Stimulated activated CD4-positive, alpha-beta T cell treated with anti-CD3 and anti-CD28 coated beads, TNF-alpha, amount 100 ng/mL, for 48 hours (primary cell): ENCODE results near the gene SYNDIG1.
"Not testable (repeated sequence)": the region's sequence is repeated elsewhere in the genome, so short reads cannot be mapped to it uniquely, and the experiment has no call there.

Experiments used
- DNase-seq, 3 donors: peaks; one replicate each; pipeline ENCODE4 v3.0.0-alpha.2; 2020; ENCODE audit warnings: low read depth in 3 of 3

Gene SYNDIG1

DNA sequence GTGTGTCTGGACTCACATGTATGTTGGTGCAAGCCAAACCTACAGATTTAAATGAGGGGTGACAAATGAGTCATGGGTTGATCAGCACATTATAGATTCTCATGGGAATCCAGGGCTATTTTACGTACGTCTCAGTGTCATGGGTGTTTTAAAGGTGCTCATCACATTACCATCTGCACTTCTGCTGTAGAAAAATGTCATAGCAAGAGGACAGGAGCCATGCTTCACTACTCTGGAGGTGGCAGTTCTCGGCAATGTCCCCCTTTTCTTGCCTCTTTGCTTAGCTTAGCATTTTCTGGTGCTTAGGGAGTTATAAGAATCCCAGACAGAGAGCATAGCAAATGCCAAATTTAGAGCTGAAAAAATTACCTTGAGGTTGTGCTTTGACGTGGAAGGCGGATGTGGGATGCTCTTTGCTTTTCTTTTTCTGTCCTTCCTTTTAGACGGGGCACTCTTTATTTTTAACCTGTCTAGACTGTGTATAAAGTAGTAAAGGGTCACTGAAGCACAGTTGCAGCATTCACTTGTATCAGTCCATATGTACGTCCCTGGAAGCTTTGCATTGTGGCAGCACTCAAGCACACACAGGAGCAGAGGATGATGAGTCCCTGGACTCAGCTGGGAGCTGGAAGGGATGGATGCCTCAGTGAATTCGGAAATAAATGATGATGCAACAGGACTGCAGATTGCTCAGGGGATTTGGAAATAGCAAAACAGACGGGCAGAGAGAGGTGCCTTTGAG is 139.7 kb downstream of the SYNDIG1 start:
- no peak for DNase-seq

DNA sequence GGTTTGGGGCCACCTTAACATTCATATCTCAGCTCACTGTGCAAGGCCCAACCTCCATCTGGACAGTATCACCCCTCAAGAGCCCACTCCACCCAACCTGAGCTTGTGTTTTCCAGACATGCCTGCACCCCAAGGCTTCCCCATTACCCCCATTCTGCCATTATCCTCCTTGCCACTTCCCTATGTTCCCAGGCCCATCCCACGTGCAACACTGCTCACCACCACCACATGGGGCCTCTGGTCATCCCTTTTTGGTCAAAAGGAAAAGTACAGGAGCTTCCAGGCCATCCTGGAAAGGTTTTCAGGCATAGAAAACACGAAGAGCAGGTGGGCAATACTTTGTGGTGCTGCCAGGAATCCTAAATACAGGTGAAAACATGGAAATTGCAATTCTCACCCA is 140.3 kb downstream of the SYNDIG1 start:
- DNase-seq = no peak

DNA sequence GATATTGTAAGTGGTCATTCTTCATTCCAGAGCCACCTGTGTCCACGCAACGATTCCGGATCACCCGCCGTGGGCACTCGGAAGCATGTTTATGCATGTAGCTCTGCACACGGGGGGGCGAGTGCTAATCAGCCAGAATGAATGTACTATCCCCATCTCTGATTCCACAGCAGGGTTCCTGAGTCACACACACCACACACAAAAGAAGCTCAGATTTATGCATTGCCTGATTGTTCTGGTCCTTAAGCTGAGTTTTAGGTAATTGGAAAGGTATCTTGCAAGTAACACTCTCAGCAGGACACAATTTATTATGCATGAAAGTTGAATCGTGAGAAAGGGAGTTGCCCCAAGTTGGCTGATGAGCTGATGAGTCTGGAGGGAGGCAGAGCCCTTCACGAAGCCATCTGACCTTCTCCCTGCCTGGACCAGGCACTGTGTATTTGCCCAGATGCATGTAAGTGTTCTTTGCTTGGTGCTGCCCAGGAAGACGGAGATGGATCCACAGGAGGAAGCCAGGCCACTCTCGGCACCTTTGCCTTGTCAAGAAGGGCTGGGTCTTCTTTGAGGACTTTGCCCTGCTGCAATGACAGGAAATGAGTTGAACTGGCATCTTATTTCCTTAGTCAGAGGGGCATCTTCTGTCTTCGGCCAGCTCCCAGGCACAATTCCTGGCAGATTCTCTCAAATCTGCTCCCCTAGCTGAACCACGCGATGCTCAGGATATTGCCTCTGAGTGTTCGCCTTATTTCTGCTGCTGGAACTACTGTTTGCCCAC is 141.1 kb downstream of the SYNDIG1 start:
- DNase-seq = no peak

DNA sequence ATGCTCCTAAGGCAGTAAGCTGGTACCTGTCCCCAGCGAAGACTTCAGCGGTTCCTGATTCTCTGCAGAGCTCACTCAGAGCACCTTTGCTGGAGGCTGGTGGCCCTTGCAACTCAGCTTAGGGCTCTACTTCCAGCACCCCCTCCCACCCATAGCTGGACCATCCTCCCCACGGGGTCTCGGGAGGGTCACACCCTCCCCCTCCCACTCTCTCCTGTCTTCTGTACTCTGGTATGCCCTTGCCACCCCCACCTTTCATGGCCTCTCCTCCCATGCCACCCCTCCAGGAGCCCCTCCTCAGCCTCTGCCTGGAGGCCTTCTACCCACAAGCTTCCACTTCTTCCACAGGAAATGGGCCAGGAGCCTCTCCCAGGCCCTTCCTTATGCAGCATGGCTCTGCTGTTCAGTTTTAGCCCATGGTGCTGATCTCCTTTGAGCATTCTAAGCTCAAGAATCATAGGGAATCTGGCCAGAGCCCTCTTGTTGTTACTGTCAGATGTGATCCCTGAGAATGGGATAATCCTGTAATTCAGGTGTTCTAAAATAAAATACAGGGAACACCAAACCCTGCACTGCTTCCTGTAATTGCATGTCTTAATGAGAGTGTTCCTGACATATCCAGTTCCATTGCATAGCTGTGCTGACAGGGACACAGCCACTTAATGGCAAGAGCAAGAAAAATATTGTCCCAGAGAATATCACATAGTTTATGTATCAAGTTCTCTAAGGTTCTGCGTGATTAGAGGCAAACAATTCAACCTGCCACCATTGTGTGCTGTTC is 142.1 kb downstream of the SYNDIG1 start:
- no peak for DNase-seq

DNA sequence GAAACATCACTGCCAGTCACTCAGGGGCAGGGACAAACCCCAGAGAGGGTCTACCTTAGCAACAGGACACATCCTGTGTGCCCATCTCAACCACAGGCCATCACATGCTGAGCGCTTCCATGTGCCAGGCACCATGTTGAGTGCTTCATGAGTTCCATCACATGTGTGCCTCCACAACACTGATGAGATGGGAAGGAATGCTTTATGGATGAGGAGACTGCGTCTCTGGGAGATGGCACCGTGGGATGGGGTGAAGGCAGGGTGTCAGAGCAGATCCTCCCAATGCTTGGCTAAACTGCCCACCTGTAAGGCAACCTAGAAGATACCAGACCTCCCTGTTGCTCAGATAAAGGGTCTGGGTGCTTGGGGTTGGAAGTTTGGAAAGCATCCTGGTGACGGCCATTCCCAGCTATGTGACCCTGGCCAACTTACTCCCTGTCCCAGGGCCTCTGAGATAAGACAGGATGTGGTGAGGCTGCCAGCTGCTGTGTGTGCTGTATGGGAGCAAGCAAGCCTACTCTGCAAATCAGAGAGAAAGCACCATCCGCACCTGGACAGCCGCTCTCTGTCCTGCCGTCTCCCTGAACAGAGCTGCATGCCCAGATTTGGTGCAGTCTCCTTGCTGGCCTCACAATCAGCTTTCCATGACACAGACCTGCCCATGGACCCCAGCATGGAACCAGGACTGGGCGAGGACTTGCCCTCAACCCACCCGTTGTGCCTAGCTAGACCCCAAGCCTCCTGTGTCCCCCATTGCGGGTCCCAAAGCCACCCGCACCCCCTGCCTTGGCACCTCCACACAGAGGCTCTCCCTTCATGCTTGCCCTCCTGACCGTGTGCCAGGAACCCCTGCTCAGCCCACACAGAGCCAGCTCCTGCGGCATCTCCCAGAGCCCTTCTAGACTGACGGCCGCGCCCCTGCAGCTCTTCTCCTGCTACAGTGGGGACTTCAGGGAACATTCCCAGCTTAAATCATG is 143.7 kb downstream of the SYNDIG1 start:
- no peak for DNase-seq

DNA sequence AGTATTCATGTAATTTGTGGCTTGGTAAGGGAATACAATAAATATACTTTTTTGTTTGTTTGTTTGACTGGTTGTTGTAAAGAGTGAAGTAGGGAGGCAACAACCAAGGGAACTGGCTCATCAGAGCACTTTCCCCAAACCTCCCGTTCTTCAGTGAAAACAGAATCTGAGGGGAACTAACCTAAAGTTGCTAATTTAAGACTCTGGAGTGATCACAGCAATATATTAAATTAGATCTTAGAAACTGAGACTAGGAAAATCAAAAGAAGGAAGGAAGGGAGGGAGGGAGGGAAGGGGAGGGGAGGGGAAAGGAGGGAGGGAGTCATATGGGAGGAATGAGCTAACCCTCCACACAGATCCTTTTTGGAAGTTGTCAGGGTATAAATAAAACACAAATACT is 144.9 kb downstream of the SYNDIG1 start:
- DNase-seq = no peak

DNA sequence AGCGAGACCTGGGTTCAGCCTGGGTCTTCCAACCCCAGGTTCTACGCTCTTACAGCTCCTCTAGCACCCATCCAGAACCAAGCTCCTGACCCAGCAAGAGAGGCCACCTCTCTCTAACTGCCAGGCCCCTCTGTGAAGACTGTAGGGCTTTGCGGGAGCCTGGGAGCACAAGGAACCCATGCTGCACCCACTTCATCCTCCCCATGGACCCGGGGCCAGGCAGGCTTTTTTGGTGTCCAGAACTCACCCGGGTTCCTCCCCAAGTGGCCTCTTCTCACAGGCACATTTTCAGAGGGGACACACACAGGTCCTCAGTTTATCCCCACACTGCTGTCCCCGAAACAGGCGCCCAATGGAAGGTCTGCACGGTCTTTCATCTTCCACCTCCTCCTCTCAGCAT is 145.9 kb downstream of the SYNDIG1 start:
- DNase-seq = no peak

DNA sequence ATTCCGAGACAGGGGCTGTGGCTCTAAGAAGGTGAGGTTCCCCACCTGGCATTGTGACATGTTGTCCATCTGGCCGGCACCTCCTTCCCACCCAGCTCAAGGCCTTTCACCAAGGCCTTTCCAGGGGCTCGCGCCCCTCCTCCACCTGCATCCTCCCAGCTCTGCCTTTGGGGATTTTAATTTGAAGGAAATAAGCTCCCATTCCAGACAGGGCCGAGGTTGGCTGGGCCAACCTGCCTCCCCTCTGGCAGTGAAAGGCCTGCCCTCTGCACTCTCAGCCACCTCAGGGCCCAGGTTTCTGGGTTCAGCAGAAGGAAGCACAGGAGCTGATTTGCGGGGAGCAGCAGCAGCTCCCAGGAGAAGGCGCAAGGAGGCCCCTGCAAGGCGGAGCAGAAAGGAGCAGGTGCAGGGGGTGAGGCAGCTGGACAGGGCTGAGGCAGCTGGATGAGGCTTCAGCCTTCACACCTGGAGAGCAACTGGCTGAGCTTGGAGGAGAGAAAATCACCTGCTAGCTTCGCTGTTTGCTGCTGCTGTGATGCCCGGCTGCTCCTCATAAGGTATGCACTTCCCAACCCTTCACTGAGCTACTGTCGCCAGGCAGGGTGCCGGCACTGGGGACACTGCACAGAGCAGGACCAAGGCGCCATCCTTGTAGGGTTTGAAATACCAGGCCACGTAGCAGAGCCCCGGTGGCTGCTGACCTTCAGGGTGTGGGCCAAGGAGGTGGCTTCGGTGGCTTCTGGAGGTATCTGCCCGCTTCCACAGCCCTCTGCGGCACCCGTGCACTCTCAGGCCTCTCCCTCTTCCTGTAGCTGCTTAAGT is 147.0 kb downstream of the SYNDIG1 start:
- DNase-seq = no peak

DNA sequence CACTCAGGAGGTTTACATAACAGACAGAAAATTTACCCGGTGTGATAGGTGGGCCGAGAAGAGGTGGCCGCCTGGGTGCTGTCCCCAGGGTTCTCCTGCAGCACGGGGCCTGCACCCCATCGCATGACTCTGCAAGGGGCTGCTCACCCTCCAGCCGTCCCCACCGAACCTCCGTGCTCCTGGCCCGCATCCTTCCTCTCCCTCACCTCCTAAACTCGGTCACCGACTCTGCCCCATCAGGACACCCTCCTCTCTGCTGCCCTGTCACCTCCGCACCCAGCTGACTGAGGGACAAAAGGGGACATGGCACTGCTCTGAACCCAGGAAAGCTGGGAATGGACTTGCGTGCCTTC is 147.6 kb downstream of the SYNDIG1 start:
- DNase-seq = no peak

DNA sequence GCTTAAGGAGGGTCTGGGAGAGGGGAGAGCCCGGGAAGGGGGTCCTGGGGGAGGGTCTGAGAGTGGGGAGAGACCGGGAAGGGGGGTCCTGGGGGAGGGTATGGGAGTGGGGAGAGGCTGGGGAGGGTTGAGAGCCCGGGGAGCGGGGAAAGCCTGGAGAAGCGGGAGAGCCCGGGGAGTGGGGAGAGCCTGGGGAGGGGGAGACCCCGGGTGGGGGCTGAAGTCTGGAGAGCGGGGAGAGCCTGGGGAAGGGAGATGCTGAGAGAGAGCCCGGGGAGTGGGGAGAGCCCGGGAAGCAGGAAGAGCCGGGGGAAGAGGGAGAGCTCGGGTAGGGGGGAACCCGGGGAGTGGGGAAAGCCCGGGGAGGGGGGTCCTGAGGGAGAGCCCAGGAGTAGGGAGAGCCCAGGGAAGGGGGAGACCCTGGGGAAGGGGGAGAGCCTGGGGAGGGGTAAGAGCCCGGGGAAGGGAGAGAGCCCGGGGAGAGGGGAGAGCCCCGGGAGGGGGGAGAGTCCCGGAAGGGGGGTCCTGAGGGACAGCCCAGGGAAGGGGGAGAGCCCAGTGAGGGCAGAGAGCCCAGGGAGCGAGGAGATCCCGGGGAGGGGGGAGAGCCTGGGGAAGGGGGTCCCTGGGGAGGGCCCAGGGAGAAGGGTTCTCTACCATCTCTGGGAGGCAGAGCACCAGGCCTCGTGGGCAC is 148.5 kb downstream of the SYNDIG1 start:
- no peak for DNase-seq

DNA sequence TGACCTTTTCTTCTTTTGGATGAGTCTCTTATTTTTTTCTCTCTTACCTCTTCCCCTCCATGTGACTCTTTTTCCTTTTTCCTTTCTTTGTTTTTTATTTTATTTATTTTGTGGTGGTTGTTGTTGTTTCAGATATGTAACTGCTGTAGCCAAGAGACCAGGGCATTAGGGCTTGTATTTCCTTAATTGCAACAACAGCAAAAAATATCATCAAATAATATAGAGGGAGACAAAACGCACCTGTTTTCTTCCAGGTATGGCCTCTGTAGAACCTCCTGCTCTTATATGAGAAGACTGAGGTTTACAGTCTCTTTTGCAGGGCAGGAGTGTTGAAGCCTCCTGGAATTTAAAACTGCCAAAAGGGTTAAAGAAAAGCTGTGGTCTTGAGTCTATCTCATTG is 149.3 kb downstream of the SYNDIG1 start:
- DNase-seq = no peak

DNA sequence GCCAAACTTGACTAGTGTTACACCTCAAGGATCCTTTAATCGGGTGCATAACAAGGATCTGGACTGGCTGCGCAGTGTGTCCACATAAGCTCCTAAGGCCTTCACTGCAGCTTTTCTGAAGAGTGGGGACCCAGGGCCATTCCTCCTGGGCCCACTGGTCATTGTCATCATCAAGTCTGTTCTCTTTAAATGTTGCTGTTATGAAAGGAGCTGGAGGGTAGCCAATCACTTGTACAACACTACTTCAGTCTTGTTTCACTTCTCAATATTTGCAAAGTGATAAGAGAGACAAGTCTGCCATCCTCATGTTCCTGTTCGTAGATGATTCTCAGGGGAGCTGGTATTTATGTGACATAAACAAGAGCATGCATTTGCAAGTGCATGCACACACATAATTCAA is 149.8 kb downstream of the SYNDIG1 start:
- no peak for DNase-seq

DNA sequence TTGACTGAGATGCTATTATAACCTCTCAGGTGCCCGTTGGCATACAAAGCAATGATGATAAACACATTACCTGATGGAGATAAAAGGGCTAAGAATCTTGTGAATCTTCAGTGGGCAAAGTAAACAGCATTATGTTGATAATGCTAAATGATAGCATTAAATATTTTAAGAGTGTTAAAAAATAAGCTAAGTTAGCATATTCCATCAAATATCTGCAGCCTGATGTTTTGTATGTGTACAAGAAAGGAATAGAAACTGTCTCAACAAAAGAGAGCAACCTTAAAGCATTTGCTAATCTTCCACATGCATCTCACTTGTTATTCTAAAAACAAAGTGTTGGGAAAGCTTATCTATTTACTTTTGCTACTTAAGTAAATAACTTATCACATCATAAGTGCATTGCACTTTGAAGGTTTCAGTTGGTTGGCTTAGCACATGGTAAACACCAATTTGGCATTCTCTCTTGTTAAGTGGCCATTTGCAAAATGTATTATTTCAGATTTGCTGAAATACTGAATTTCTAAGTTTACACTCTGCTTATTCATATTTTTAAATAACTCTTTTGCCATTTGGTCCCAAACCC is 151.6 kb downstream of the SYNDIG1 start:
- DNase-seq = no peak

DNA sequence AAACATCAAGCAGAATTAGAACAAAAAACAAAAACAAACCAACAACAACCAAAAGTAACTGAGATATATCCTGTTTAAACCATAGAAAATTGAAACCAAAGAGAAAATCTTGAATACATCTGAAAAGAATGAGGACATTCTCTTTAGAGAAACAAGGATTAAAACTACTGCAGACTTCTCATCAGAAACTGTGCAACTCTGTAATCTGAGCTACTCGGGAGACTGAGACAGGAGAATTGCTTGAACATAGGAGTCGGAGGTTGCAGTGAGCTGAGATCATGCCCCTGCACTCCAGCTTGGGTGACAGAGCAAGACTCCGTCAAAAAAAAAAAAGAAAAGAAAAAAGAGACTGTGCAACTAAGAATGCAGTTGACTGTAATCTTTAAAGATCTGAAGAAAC is 153.4 kb downstream of the SYNDIG1 start:
- DNase-seq = no peak

DNA sequence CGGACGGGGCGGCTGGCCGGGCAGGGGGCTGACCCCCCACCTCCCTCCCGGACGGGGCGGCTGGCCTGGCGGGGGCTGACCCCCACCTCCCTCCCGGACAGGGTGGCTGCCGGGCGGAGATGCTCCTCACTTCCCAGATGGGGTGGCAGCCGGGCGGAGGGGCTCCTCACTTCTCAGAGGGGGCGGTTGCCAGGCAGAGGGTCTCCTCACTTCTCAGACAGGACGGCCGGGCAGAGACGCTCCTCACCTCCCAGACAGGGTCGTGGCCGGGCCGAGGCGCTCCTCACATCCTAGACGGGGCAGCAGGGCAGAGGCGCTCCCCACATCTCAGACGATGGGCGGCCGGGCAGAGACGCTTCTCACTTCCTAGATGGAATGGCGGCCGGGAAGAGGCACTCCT is 156.7 kb downstream of the SYNDIG1 start:
- DNase-seq = not testable (repeated sequence)

DNA sequence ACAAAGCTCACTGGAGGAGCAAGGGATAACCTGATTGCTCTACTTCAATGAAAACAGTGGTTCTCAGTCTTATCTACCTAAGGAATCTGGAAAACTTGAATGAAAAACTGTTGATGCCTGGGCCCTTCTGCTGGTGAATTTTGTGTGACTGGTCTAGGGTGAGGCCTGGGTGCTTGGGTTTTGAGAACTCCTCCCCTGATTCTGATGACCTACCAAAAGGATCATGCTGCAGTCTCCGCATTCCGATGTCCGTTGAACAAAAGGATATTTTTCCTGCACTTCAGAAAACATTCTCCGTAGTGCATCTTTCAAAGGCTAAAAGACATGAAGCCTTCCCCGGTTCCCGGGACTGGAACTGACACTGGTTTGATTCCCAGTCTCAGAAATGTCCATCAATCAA is 157.9 kb downstream of the SYNDIG1 start:
- no peak for DNase-seq

DNA sequence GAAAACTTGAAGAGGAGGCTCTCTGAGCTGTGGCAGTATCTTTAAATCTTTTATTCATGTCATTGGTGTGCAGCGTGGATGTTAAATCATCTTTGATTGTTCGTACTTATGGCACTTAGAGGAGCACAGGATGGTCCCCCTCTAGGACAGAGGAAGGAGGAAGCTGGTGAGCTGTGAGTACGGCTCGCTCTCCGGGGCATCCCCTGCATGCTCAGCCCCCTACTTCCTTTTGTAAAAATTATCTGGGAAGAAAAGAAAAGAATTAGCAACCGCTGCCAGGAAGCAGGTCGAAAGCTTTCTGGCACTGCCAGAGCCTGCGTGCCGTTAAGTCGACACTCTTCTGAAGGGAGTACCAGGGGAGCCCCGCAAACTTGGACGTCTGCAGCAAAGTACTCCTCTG is 158.5 kb downstream of the SYNDIG1 start:
- no peak for DNase-seq

DNA sequence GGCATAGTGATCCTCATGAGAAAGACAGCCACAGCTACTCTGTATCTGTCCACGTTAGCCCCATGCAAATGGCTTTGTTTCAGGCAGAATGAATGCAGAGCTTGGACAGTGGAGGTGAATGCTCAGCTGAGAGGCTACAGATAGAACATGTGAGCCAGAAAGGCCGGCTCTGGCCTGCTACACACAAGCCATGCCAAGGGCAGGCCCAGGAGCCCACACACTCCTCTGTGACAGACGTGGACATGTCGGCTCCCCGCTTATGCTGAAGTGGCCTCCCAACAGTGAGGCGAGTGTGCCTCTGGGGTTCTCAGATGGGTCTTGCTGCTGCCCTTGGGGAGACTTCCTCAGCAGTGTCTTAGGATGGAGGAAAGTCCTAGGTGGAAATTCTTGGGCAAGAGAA is 159.6 kb downstream of the SYNDIG1 start:
- DNase-seq = no peak

DNA sequence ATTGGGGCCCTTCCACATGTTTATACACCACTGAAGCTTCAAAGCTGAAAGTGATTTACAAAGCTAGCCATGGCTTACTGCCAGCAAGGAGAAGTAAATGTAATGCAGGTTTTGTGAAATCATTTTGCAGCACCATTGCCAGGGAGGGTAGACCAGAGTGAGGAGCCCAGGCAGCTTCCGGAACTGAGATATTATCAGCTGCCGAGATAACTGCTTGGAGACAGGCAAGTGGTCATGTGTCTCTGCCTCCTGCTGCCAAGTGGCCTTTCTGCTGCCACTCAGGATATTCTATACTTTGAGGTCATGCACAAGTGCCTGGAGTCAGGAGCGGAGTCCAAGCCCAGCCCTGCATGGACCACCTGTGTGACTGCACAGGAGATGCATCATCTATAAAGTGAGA is 160.2 kb downstream of the SYNDIG1 start:
- no peak for DNase-seq
